Hippocampal formation (tissue), 2 donors: ENCODE results near the gene ZNF362.

Experiments used
- DNase-seq, 2 donors: peaks; one replicate each; lab custom pipeline; 2025; lab: John Stamatoyannopoulos, UW

The ZNF362 gene

GRCh38 chr1:33267468-33268205 is 11.3 kb downstream of the ZNF362 start:
- no peak for DNase-seq

- DNase-seq, result no peak
These were observed 12.2 kb downstream of the ZNF362 start for GRCh38 chr1:33268457-33268856.

- no peak for DNase-seq
These were observed 12.8 kb downstream of the ZNF362 start for GRCh38 chr1:33268927-33269610.

DNA sequence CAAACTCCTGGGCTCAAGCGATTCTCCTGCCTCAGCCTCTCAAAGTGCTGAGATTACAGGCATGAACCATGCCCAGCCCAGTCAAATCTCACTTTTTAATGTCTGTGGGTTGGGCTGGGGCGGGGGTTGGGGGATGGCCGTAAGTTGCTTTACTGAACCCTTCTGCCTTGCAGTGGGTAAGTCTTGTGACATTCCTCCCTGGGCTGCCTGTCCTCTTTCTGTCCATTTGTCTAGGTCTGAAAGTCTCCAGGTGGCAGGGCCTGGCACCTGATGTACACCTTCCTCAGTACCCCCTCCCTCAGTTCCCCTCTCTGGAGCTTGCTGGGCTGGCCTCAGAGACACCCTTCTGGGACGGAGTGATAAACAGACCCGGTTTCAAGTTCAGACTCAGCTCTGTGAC is 13.3 kb downstream of the ZNF362 start:
- no peak for DNase-seq

DNA sequence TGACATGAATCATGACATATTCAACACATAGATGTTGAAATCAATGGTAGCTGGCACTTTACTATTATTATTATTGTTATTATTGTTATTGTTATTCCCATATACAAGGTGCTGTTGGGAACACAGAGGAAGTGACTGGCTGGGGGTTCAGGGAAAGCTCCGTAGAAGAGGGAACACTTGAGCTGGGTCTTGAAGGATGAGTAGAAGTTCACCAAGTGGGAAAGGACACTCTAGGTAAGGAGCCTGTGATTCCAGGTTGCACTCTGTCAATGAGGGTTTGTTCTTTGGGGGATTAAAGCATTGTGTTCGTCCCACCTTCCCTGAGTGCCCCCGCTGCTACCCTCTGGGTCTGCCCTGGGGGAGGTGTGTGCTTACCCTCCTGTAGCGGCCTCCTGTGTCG is 14.1 kb downstream of the ZNF362 start:
- DNase-seq, result no peak

DNA sequence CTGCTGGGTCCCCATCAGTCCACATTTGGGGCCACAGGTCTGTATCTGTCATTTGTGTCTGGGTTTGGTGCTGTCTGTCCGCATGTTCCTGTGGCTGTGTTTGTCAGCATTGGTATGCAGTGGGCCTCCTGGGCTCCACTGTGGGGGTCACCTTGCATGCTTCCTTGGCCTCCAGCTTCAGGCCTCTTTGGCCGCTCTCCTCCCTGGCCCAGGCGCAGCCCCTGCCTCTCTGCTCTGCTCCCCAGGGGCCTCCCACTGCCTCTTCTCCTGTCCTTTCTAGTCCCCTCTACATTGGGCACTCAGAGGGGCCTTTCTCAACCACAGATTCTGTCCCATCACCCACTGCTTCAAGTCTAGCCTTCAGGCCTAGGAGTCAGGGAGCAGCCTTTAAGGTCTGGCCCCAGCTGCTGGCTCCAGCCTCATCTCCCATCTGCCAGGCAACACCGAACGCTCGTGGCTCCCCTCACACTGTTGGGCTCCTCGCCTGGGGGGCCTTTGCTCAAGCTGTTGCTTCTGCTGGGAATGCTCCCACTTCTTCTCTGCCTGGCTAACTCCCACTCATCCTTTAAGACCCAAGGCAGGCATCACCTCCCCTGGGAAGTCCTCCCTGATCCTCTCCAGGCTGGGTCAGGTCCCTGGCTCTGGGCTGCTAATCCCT is 14.6 kb downstream of the ZNF362 start:
- no peak for DNase-seq

- DNase-seq, result no peak
These were observed 15.6 kb downstream of the ZNF362 start for GRCh38 chr1:33271666-33272505.

- no peak for DNase-seq
These were observed 16.2 kb downstream of the ZNF362 start for GRCh38 chr1:33272509-33272908.

GRCh38 chr1:33272930-33273329 is 16.6 kb downstream of the ZNF362 start:
- DNase-seq, result no peak

DNA sequence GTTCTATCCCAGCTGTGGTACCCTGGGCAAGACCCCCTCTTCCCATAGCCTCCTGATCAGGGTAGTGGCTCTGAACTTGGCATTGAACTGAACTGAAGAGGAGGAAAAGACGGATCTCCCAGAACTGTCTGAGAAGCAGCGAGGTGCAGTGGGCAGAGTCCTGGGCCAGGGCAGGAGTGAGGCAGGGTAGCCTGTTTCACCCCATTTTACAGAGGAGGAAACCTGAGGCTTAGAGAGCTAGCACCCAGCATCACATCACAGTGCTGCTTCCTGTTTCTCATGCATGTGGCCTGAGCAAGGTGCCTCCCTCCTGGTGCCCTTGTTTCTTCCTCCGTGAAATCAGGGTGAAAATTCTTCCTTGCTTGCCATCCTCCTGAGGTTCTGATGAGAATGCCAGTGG is 17.1 kb downstream of the ZNF362 start:
- no peak for DNase-seq

GRCh38 chr1:33273961-33274371 is 17.7 kb downstream of the ZNF362 start:
- DNase-seq, result no peak

- DNase-seq, result no peak
These were observed 18.2 kb downstream of the ZNF362 start for GRCh38 chr1:33274446-33274845.

DNA sequence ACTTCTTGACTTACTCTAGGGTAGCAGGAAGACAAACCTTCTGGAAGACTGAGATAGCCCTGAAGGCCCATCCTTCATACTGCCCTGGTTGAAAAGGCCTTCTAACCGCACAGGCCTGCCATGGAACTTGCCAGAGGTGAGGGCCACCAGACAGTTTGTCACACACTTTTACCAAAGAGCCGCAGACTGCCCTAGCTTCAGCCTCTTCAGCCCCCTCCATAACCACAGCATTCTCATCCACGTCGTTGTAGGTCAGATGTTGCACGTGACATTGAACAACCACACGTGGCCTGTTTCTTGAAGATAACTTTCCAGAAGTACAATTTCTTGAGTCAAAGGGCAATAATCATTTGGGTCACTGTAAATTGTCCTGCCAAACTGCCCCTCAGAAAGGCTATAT is 18.9 kb downstream of the ZNF362 start:
- no peak for DNase-seq

- no peak for DNase-seq
These were observed 19.6 kb downstream of the ZNF362 start for GRCh38 chr1:33275706-33276572.

DNA sequence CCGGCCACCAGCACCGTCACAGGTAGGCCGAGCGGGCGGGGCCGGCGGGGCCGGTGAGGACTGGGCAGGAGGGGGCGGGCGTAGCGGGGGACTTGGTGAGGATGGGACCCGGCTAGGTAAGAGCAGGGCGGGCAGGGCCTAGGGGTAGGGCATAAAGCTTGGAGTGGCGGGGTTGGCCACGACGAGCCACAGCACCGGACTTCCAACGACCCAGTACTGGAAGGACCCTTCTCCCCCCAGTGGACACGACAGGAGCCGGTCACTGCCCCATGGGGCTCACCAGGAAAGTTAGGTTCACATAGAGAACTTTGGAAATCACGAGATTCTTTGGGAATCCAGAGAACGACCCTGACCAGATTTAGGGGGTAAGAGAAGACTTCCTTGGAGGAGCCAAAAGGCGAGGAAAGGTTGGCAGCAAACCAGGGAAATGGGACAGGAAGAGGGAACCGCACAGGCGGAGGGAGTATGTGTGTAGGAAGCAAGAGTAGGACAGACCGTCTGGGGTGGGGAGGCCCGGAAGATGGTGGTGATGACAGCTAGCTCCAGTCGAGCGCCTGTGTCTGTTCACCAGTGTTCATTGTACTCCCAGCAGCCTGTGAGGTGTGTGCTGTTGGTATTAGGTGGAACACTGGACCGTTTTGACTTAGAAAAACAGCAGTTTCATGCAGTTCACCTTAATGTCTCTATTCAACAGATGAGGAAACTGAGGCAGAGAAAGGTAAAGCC is 20.4 kb downstream of the ZNF362 start:
- DNase-seq, result no peak

- no peak for DNase-seq
These were observed 21.3 kb downstream of the ZNF362 start for GRCh38 chr1:33277488-33278084.

- DNase-seq, result no peak
These were observed 23.9 kb downstream of the ZNF362 start for GRCh38 chr1:33280091-33280661.

DNA sequence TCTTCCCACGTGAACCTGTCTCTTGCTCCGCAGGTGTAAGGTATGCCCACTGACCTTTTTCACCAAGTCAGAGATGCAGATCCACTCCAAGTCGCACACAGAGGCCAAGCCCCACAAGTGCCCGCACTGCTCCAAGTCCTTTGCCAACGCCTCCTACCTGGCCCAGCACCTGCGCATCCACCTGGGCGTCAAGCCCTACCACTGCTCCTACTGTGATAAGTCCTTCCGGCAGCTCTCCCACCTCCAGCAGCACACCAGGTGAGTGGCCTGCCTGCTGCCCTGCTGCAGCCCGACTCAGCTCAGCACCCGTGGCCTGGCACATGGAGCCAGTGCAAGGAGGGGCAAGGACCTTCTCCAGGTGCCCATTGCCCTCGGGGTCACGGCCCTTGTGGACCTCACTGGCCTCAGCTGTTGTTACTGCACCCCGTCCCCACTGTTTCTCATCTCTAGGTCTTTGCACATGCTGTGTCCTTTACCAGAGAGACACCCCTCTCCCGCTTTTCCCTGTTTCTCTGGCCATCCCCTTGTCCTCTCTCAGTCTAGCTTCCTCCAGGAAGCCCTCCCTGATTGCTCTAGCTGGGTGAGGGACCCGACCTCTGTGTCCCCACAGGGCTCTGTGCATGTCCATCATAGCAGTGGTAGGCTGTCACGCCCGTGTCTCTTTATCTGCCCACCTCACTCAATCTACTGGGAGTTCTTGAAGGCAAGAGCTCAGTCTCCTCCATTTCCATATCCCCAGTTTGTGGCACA is 25.4 kb downstream of the ZNF362 start:
- no peak for DNase-seq

DNA sequence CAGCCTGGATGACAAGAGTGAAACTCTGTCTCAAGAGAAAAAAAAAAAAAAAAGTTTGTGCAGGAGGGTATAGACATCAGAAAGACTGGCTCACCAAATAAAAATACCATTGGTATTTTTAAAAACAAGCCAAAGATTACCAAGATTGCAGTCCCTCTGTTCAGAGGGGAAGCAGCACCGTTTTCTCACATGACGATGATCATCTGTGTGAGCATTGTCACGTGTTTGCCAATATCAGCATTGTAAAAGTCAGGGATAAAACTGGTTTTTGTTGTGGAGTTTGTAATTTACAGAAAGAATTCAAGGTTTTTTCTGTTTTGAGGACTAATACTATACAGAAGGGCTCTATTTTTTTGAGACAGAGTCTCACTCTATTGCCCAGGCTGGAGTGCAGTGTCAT is 26.5 kb downstream of the ZNF362 start:
- no peak for DNase-seq
